H1 (cell line): ENCODE results near the gene PRSS2. TPM values are rescaled to one million over a fixed set of nuclear protein-coding genes. Genes with fewer than 3 reads are reported as not detected.

Source experiments
- CTCF ChIA-PET: fragments of 300-600 bp; sonication (Branson Sonifier 250); formaldehyde crosslinking; loops from one replicate; lab custom pipeline; 2021; ENCODE audit not compliant: partially characterized antibody; lab: Charles Lee
- POLR2A ChIA-PET: fragments of 300-600 bp; sonication (Branson Sonifier 250); formaldehyde crosslinking; loops from one replicate; lab custom pipeline; 2021; ENCODE audit warnings: inconsistent platforms; ENCODE audit not compliant: partially characterized antibody; lab: Charles Lee
- DNase-seq, 2 experiments: peaks; one replicate each; pipeline versions ENCODE4 v3.0.0 to v3.0.0-alpha.2; 2010 to 2022; ENCODE audit warnings: low spot score in 2 of 2, low read depth in 1 of 2, mixed read lengths in 1 of 2
- FAIRE-seq: peaks from 2 replicates; lab custom pipeline; 2011; peaks lifted over from hg19 to GRCh38; lab: Jason Lieb, UNC
- H2AFZ ChIP-seq: 2 replicates; pipeline ENCODE4 v1.8.1; 2012; ENCODE audit warnings: low read length, inconsistent platforms
- H2AK5ac ChIP-seq: 2 replicates; pipeline ENCODE4 v1.6.1; 2013; ENCODE audit warnings: low read depth, low read length
- H2BK120ac ChIP-seq: replicated peaks from 2 replicates; pipeline ENCODE3; 2013; ENCODE audit warnings: low read depth, low read length, inconsistent platforms
- H2BK12ac ChIP-seq: 2 replicates; pipeline ENCODE4 v1.6.1; 2013; ENCODE audit warnings: low read depth, low read length
- H2BK15ac ChIP-seq: 2 replicates; pipeline ENCODE4 v1.6.1; 2013; ENCODE audit warnings: low read length
- H2BK20ac ChIP-seq: 2 replicates; pipeline ENCODE4 v1.6.1; 2013; ENCODE audit warnings: low read length
- H2BK5ac ChIP-seq: 2 replicates; pipeline ENCODE4 v1.6.1; 2013; ENCODE audit warnings: low read depth, low read length
- H3K14ac ChIP-seq: 2 replicates; pipeline ENCODE4 v1.6.1; 2013; ENCODE audit warnings: inconsistent platforms; ENCODE audit not compliant: insufficient read length
- H3K18ac ChIP-seq: 2 replicates; pipeline ENCODE4 v1.6.1; 2013; ENCODE audit warnings: low read length; ENCODE audit errors: extremely low read depth
- H3K23ac ChIP-seq: 2 replicates; pipeline ENCODE4 v1.6.1; 2013; ENCODE audit warnings: inconsistent platforms; ENCODE audit not compliant: insufficient read length
- H3K23me2 ChIP-seq: 2 replicates; pipeline ENCODE4 v1.6.1; 2013; ENCODE audit warnings: low read depth, low read length
- H3K27ac ChIP-seq: 2 replicates; pipeline ENCODE4 v1.6.1; 2011; ENCODE audit warnings: low read depth, low read length, inconsistent platforms
- H3K27me3 ChIP-seq, 4 experiments: replicated peaks in 1 of 4; 1 replicate in 1 of 4; 2 replicates in 3 of 4; pipeline versions ENCODE4 v1.6.1 to v1.8.1; 2011 to 2013; ENCODE audit warnings: low read length in 3 of 4, mild to moderate bottlenecking in 3 of 4, inconsistent platforms in 2 of 4, mixed read lengths in 2 of 4, moderate library complexity in 1 of 4; ENCODE audit not compliant: control insufficient read depth in 3 of 4, insufficient read depth in 3 of 4; ENCODE audit errors: extremely low read depth in 1 of 4
- H3K36me3 ChIP-seq, 4 experiments: 2 replicates each; pipeline versions ENCODE4 v1.6.1 to v1.8.1; 2011 to 2013; ENCODE audit warnings: mild to moderate bottlenecking in 4 of 4, low read length in 3 of 4, moderate library complexity in 2 of 4, control low read depth in 1 of 4, inconsistent platforms in 1 of 4; ENCODE audit not compliant: insufficient read depth in 4 of 4, control insufficient read depth in 2 of 4
- H3K4ac ChIP-seq: replicated peaks from 2 replicates; pipeline ENCODE3; 2013; ENCODE audit warnings: low read length, low read depth, mixed read lengths, inconsistent platforms; ENCODE audit not compliant: insufficient read length
- H3K4me1 ChIP-seq, 4 experiments: replicated peaks in 1 of 4; 1 replicate in 1 of 4; 2 replicates in 3 of 4; pipeline versions ENCODE4 v1.6.1 to v1.8.1; 2011 to 2013; ENCODE audit warnings: low read length in 3 of 4, inconsistent platforms in 2 of 4, mixed read lengths in 1 of 4; ENCODE audit not compliant: insufficient read depth in 4 of 4, control insufficient read depth in 3 of 4
- H3K4me2 ChIP-seq, 2 experiments: 2 replicates each; pipeline versions ENCODE4 v1.6.1 to v1.8.1; 2011 to 2013; ENCODE audit warnings: low read depth in 2 of 2, low read length in 2 of 2, control low read depth in 1 of 2, inconsistent platforms in 1 of 2, mild to moderate bottlenecking in 1 of 2; ENCODE audit not compliant: insufficient read depth in 1 of 2
- H3K4me3 ChIP-seq, 4 experiments: fragments of 200-600, 300-600 bp in 1 of 4; sonication (generic), shearing (Covaris generic), sonication (Bioruptor Twin) in 1 of 4; 2 replicates each; pipeline versions ENCODE4 v1.5.1 to v1.8.1; 2011 to 2016; ENCODE audit warnings: low read length in 4 of 4, low read depth in 3 of 4, control low read depth in 2 of 4, inconsistent platforms in 2 of 4, mild to moderate bottlenecking in 2 of 4, mixed read lengths in 1 of 4, moderate library complexity in 1 of 4; ENCODE audit not compliant: insufficient read depth in 2 of 4; ENCODE audit errors: extremely low read depth in 1 of 4
- H3K56ac ChIP-seq: replicated peaks from 2 replicates; pipeline ENCODE3; 2013; ENCODE audit warnings: low read depth, mild to moderate bottlenecking, mixed read lengths, low read length, inconsistent platforms; ENCODE audit not compliant: insufficient read length
- H3K79me1 ChIP-seq: 2 replicates; pipeline ENCODE4 v1.6.1; 2013; ENCODE audit warnings: low read depth, low read length, control low read depth
- H3K79me2 ChIP-seq, 2 experiments: 2 replicates each; pipeline versions ENCODE4 v1.6.1 to v1.8.1; 2012 to 2013; ENCODE audit warnings: low read length in 2 of 2, mild to moderate bottlenecking in 2 of 2, inconsistent platforms in 1 of 2; ENCODE audit not compliant: insufficient read depth in 2 of 2, control insufficient read depth in 1 of 2
- H3K9ac ChIP-seq, 4 experiments: replicated peaks in 1 of 4; 1 replicate in 1 of 4; 2 replicates in 3 of 4; pipeline versions ENCODE4 v1.6.1 to v1.8.1; 2011 to 2013; ENCODE audit warnings: low read depth in 3 of 4, low read length in 3 of 4, control low read depth in 2 of 4, mild to moderate bottlenecking in 2 of 4, moderate library complexity in 2 of 4, inconsistent platforms in 1 of 4; ENCODE audit errors: extremely low read depth in 1 of 4
- H3K9me3 ChIP-seq, 2 experiments: 2 replicates each; pipeline versions ENCODE4 v1.6.1 to v1.8.1; 2012 to 2013; ENCODE audit warnings: mild to moderate bottlenecking in 2 of 2, moderate library complexity in 2 of 2, control low read depth in 1 of 2, inconsistent platforms in 1 of 2, low read depth in 1 of 2, low read length in 1 of 2, mixed read lengths in 1 of 2; ENCODE audit not compliant: insufficient read depth in 2 of 2
- H4K20me1 ChIP-seq, 2 experiments: replicated peaks in 1 of 2; 2 replicates each; pipeline versions ENCODE3 to v1.8.1; 2011 to 2013; ENCODE audit warnings: inconsistent platforms in 2 of 2, low read length in 2 of 2, mild to moderate bottlenecking in 1 of 2; ENCODE audit not compliant: insufficient read depth in 2 of 2, control insufficient read depth in 1 of 2
- H4K5ac ChIP-seq: 2 replicates; pipeline ENCODE4 v1.6.1; 2013; ENCODE audit warnings: low read length, low read depth, mixed read lengths, inconsistent platforms; ENCODE audit not compliant: insufficient read length
- H4K8ac ChIP-seq: 2 replicates; pipeline ENCODE4 v1.8.0; 2013; ENCODE audit warnings: mild to moderate bottlenecking, moderate library complexity, low read length, inconsistent platforms; ENCODE audit not compliant: insufficient read depth; ENCODE audit errors: extremely low read depth
- H4K91ac ChIP-seq: replicated peaks from 2 replicates; pipeline ENCODE3; 2013; ENCODE audit warnings: low read length, mixed read lengths, inconsistent platforms; ENCODE audit not compliant: insufficient read length
- KDM5A ChIP-seq: fragments of 200-600 bp; IDR thresholded peaks from 2 replicates; pipeline ENCODE4 v1.7.1; 2012; ENCODE audit warnings: mild to moderate bottlenecking, low read length, inconsistent platforms, mixed read lengths
- MAFK ChIP-seq: IDR thresholded peaks from 2 replicates; pipeline ENCODE4 v1.6.1; 2012; ENCODE audit warnings: low read depth, mild to moderate bottlenecking, improper control_type of control experiment, low read length
- TEAD4 ChIP-seq: IDR thresholded peaks from 2 replicates; pipeline ENCODE4 v1.6.1; 2012; ENCODE audit warnings: low read depth, low read length, inconsistent platforms, mixed read lengths
- WGBS, 2 experiments: shearing (Covaris generic) in 1 of 2; methylation state at CpG; one replicate each; pipeline versions ENCODE4 v1.1.6 to v1.1.7; 2013 to 2015; ENCODE audit warnings: low lambda C conversion rate in 2 of 2, mixed read lengths in 2 of 2, inconsistent platforms in 1 of 2, low coverage in 1 of 2, missing lambda C conversion rate in 1 of 2; ENCODE audit not compliant: insufficient replicate concordance in 2 of 2, insufficient coverage in 1 of 2, insufficient read length in 1 of 2; ENCODE audit errors: extremely low coverage in 1 of 2, missing lambda C conversion rate in 1 of 2; 5-methylcytosine and 5-hydroxymethylcytosine counted together
- polyA plus RNA-seq, 7 experiments: library from polyadenylated mRNA; depleted of rRNA in 3 of 7; stranded (reverse) in 5 of 7; unstranded in 2 of 7; fragments of >200 nt in 5 of 7; fragments of 200-250 nt in 2 of 7; gene quantifications; 1 replicate in 5 of 7; 2 replicates in 1 of 7; 4 replicates in 1 of 7; pipeline versions ENCODE4 v1.2.1 to v1.2.3, GENCODE V29; 2011 to 2013; ENCODE audit warnings: missing spikeins in 2 of 7, mixed read lengths in 2 of 7
- total RNA-seq: library from RNA; stranded (reverse); fragmentation: NEBNext Ultra II Directional; extraction: Animal tissue kit (Norgen Biotek cat#: 25700); gene quantifications from 2 replicates; pipeline ENCODE4 v1.2.1, GENCODE V29; 2021
- TF ChIP-seq, protein P1 (sequence below), 3 experiments: IDR thresholded peaks; 1 replicate in 2 of 3; 2 replicates in 1 of 3; pipeline versions ENCODE4 v1.5.1 to v1.6.1; 2011; ENCODE audit warnings: low read length in 3 of 3, mild to moderate bottlenecking in 3 of 3, inconsistent platforms in 2 of 3, low read depth in 1 of 3, moderate library complexity in 1 of 3; ENCODE audit not compliant: insufficient read depth in 1 of 3; ENCODE audit errors: control extremely low read depth in 1 of 3

Gene PRSS2
- total and polyA plus RNA-seq, 2 of the 8 experiments (the other 6 are each of a cell fraction or from before 2014, with no cell fraction given): not detected

DNA sequence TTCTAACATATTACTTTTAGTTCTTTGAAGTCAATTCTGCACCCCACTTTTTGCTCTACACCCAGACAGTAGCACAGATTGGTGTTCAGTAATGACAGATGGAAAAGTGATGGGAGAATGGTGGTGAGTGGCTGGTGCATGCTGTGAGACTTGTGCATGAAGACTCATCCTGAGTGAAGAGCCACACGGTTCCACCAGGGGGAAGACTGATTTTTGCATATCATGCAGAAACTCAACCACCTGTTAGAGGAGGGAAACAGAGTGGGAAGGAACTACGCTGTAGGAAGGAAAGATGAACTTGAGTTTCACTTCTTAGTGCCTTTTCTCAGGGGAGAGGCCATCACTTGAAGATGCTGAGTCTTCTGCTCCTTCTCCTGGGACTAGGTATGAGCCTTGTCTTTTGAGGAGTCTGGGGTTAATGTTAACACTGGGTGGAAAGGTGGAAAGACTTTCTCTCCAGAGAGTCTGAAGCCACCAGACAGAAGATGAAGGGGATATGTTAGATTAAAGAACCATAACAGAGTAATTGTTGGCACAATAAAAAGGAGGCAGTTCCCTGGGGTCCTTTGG lies 30.8 kb upstream of the PRSS2 start:
- CTCF ChIA-PET: interaction anchor here (1.1 to 1.7 kb wide), 5 partner anchors 10 to 70 kb away, joined by 3 to 6 read pairs (median 4); partner anchors contain the start of gene PRSS1
- no peak overlapping the region for H3K14ac ChIP-seq

More for the DNA sequence above, 30.8 kb upstream of the PRSS2 start:
- H2BK120ac ChIP-seq: no peak overlapping the region
- no peak for FAIRE-seq
- H2BK15ac ChIP-seq: no peak overlapping the region
- no peak overlapping the region for H2AFZ ChIP-seq
- no peaks in the 10 kb centered on the region for H3K36me3 ChIP-seq
- no peak overlapping the region for H3K4me3 ChIP-seq
- no peak overlapping the region for H3K4ac ChIP-seq
- no peak overlapping the region for H3K56ac ChIP-seq
- no peak overlapping the region for H3K27ac ChIP-seq
- H4K8ac ChIP-seq: no peak overlapping the region
- no peak for DNase-seq
- H3K18ac ChIP-seq: no peak overlapping the region
- H3K23ac ChIP-seq: no peak overlapping the region
- H2AK5ac ChIP-seq: no peak overlapping the region
- H4K5ac ChIP-seq: no peak overlapping the region
- H3K9me3 ChIP-seq: no peaks in the 10 kb centered on the region
- H3K4me2 ChIP-seq: no peak overlapping the region
- no peak overlapping the region for H2BK20ac ChIP-seq
- H3K9ac ChIP-seq: no peak overlapping the region
- H3K79me2 ChIP-seq: no peaks in the 10 kb centered on the region
- no peak for TF ChIP-seq TEAD4
- TF ChIP-seq, protein P1, sequence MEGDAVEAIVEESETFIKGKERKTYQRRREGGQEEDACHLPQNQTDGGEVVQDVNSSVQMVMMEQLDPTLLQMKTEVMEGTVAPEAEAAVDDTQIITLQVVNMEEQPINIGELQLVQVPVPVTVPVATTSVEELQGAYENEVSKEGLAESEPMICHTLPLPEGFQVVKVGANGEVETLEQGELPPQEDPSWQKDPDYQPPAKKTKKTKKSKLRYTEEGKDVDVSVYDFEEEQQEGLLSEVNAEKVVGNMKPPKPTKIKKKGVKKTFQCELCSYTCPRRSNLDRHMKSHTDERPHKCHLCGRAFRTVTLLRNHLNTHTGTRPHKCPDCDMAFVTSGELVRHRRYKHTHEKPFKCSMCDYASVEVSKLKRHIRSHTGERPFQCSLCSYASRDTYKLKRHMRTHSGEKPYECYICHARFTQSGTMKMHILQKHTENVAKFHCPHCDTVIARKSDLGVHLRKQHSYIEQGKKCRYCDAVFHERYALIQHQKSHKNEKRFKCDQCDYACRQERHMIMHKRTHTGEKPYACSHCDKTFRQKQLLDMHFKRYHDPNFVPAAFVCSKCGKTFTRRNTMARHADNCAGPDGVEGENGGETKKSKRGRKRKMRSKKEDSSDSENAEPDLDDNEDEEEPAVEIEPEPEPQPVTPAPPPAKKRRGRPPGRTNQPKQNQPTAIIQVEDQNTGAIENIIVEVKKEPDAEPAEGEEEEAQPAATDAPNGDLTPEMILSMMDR (IDR thresholded peaks at IDR 0.05; ENCODE audit: control extremely low read depth in 1 of 3, insufficient read depth in 1 of 3, low read depth in 1 of 3, low read length in 3 of 3): peak in 1 of 3 experiments; percentile 24; a peak in 1 of 4 replicates
- no peak for TF ChIP-seq MAFK
- TF ChIP-seq KDM5A: no peak
- no peaks in the 10 kb centered on the region for H3K4me1 ChIP-seq
- H4K91ac ChIP-seq: no peak overlapping the region
- 94% methylated on average over 2 of the region's 2 CpGs; no CpG with 5 or more reads in 1 of the 2 experiments for WGBS, 2 experiments
- no peak overlapping the region for H2BK5ac ChIP-seq
- POLR2A ChIA-PET: no interaction called here
- H2BK12ac ChIP-seq: no peak overlapping the region
- H3K79me1 ChIP-seq: no peaks in the 10 kb centered on the region
- H3K27me3 ChIP-seq: no peaks in the 10 kb centered on the region
- no peaks in the 10 kb centered on the region for H3K23me2 ChIP-seq
- H4K20me1 ChIP-seq: no peaks in the 10 kb centered on the region
